SK-N-SH (cell line): ENCODE data around the gene CCM2. TPM values are rescaled to one million over a fixed set of nuclear protein-coding genes. Genes with fewer than 3 reads are reported as not detected.

Experiments used
- CTCF ChIA-PET: fragments of 300-600, 350-600 bp; formaldehyde crosslinking; extraction: SDS; loops from one replicate; lab custom pipeline; 2021; lab: Yijun Ruan, JAX
- POLR2A ChIA-PET: fragments of 350-600 bp; sonication (Branson Sonifier 250); formaldehyde crosslinking; extraction: SDS; loops from one replicate; lab custom pipeline; 2020; ENCODE audit warnings: antibody characterized with exemption, inconsistent platforms; lab: Yijun Ruan, JAX
- DNase-seq: peaks from one replicate; pipeline ENCODE4 v3.0.0; 2012
- H2AFZ ChIP-seq: fragments of 200-600 bp; sonication (generic); 2 replicates; pipeline ENCODE4 v1.8.1; 2016; ENCODE audit warnings: antibody characterized with exemption, mild to moderate bottlenecking, low read depth
- H3F3A ChIP-seq: fragments of 200-600 bp; sonication (generic); replicated peaks from 2 replicates; pipeline ENCODE3; 2016; ENCODE audit warnings: antibody characterized with exemption, mild to moderate bottlenecking; ENCODE audit not compliant: insufficient read depth
- H3K27ac ChIP-seq, 2 experiments: fragments of 200-500 bp in 1 of 2; fragments of 200-600 bp in 1 of 2; sonication (Bioruptor generic) in 1 of 2; sonication (generic), shearing (Covaris generic) in 1 of 2; 2 replicates each; pipeline versions ENCODE4 v1.5.1 to v1.6.1; 2014 to 2016; ENCODE audit warnings: low read depth in 2 of 2, inconsistent platforms in 1 of 2, low read length in 1 of 2, mild to moderate bottlenecking in 1 of 2, mixed read lengths in 1 of 2
- H3K27me3 ChIP-seq: fragments of 200-600 bp; sonication (generic), shearing (Covaris generic); 2 replicates; pipeline ENCODE4 v1.6.1; 2016; ENCODE audit warnings: mixed run types; ENCODE audit not compliant: insufficient read depth
- H3K36me3 ChIP-seq, 2 experiments: fragments of 200-500 bp in 1 of 2; fragments of 200-600 bp in 1 of 2; sonication (Bioruptor generic) in 1 of 2; sonication (generic) in 1 of 2; replicated peaks in 1 of 2; 2 replicates each; pipeline versions ENCODE3 to v1.5.1; 2014 to 2016; ENCODE audit warnings: low read length in 1 of 2, mild to moderate bottlenecking in 1 of 2; ENCODE audit not compliant: insufficient read depth in 2 of 2, control insufficient read depth in 1 of 2
- H3K4me1 ChIP-seq, 2 experiments: fragments of 200-500 bp in 1 of 2; fragments of 200-600 bp in 1 of 2; sonication (Bioruptor generic) in 1 of 2; sonication (generic), shearing (Covaris generic) in 1 of 2; 2 replicates each; pipeline versions ENCODE4 v1.5.1 to v1.6.1; 2014 to 2016; ENCODE audit warnings: low read depth in 1 of 2, low read length in 1 of 2, mixed run types in 1 of 2; ENCODE audit not compliant: insufficient read depth in 2 of 2, control insufficient read depth in 1 of 2
- H3K4me2 ChIP-seq: fragments of 200-600 bp; sonication (generic), shearing (Covaris generic); 2 replicates; pipeline ENCODE4 v1.6.1; 2017; ENCODE audit warnings: mixed run types
- H3K4me3 ChIP-seq, 2 experiments: fragments of 200-500 bp in 1 of 2; fragments of 200-600 bp in 1 of 2; sonication (Bioruptor generic) in 1 of 2; sonication (generic), shearing (Covaris generic) in 1 of 2; 2 replicates each; pipeline versions ENCODE4 v1.5.1 to v1.8.1; 2014 to 2016; ENCODE audit warnings: low read depth in 2 of 2, inconsistent platforms in 1 of 2, low read length in 1 of 2, mild to moderate bottlenecking in 1 of 2, mixed read lengths in 1 of 2, moderate library complexity in 1 of 2
- H3K79me2 ChIP-seq: fragments of 200-600 bp; sonication (generic); 2 replicates; pipeline ENCODE4 v1.8.1; 2017; ENCODE audit warnings: mild to moderate bottlenecking; ENCODE audit not compliant: insufficient read depth
- H3K9ac ChIP-seq: fragments of 200-600 bp; sonication (generic); 2 replicates; pipeline ENCODE4 v1.6.1; 2017; ENCODE audit warnings: mixed run types
- H3K9me2 ChIP-seq: fragments of 200-600 bp; sonication (generic); 2 replicates; pipeline ENCODE4 v1.6.1; 2017; ENCODE audit warnings: mixed run types
- H3K9me3 ChIP-seq: fragments of 200-600 bp; sonication (generic); 2 replicates; pipeline ENCODE4 v1.6.1; 2017; ENCODE audit warnings: mixed run types, mild to moderate bottlenecking, moderate library complexity
- H4K20me1 ChIP-seq: fragments of 200-600 bp; sonication (generic); 2 replicates; pipeline ENCODE4 v1.6.1; 2017; ENCODE audit warnings: mild to moderate bottlenecking, mixed run types; ENCODE audit not compliant: insufficient read depth
- CHD2 ChIP-seq: fragments of 150-350 bp; IDR thresholded peaks from 2 replicates; pipeline ENCODE4 v1.6.1; 2018; ENCODE audit warnings: low read length; ENCODE audit not compliant: partially characterized antibody
- ELF1 ChIP-seq: IDR thresholded peaks from 2 replicates; pipeline ENCODE4 v1.4.0; 2012
- FOSL2 ChIP-seq: IDR thresholded peaks from 2 replicates; pipeline ENCODE4 v1.4.0; 2012; ENCODE audit warnings: low read depth, mild to moderate bottlenecking, moderate library complexity, borderline replicate concordance
- FOXJ3 ChIP-seq: sonication (generic); formaldehyde crosslinking; IDR thresholded peaks from 2 replicates; pipeline ENCODE4 v1.5.1; 2020; ENCODE audit warnings: mild to moderate bottlenecking, missing genetic modification reagents
- MEF2A ChIP-seq: IDR thresholded peaks from 2 replicates; pipeline ENCODE4 v1.4.0; 2012; ENCODE audit warnings: low read depth, borderline replicate concordance
- NRF1 ChIP-seq: IDR thresholded peaks from 2 replicates; pipeline ENCODE4 v1.6.1; 2012; ENCODE audit warnings: low read depth, mild to moderate bottlenecking, low read length
- RAD21 ChIP-seq: IDR thresholded peaks from 2 replicates; pipeline ENCODE4 v1.6.1; 2012; ENCODE audit warnings: mild to moderate bottlenecking, low read length
- RFX5 ChIP-seq: IDR thresholded peaks from 2 replicates; pipeline ENCODE4 v1.6.1; 2012; ENCODE audit warnings: mild to moderate bottlenecking, improper control_type of control experiment, low read length
- SMC3 ChIP-seq: IDR thresholded peaks from 2 replicates; pipeline ENCODE4 v1.6.1; 2012; ENCODE audit warnings: low read depth, low read length, improper control_type of control experiment
- TAF1 ChIP-seq: IDR thresholded peaks from 2 replicates; pipeline ENCODE4 v1.6.1; 2012; ENCODE audit warnings: low read depth, mild to moderate bottlenecking, low read length, moderate library complexity, borderline replicate concordance
- TCF12 ChIP-seq: IDR thresholded peaks from 2 replicates; pipeline ENCODE4 v1.4.0; 2012
- WGBS: methylation state at CpG from one replicate; pipeline ENCODE4 v1.1.6; 2017; ENCODE audit warnings: low lambda C conversion rate; 5-methylcytosine and 5-hydroxymethylcytosine counted together
- polyA plus RNA-seq, 3 experiments: library from polyadenylated mRNA; depleted of rRNA; stranded (reverse); fragments of >200 nt; gene quantifications; 2 replicates each; pipeline ENCODE4 v1.2.3, GENCODE V29; 2012
- TF ChIP-seq, protein P1 (sequence below): IDR thresholded peaks from 2 replicates; pipeline ENCODE4 v1.6.1; 2012; ENCODE audit warnings: mild to moderate bottlenecking, low read depth, low read length, moderate library complexity
- TF ChIP-seq, protein P2 (sequence below): IDR thresholded peaks from 2 replicates; pipeline ENCODE4; 2012
- TF ChIP-seq, protein P3 (sequence below): IDR thresholded peaks from 2 replicates; pipeline ENCODE4 v1.4.0; 2012; ENCODE audit warnings: low read depth
- TF ChIP-seq, protein P4 (sequence below): fragments of 200-600 bp; sonication (generic); IDR thresholded peaks from 2 replicates; pipeline ENCODE4 v1.6.1; 2017; ENCODE audit warnings: antibody characterized with exemption, mild to moderate bottlenecking, moderate library complexity

Gene CCM2
- polyA plus RNA-seq, 1 of the 3 experiments (the other 2 are of a cell fraction) = 83.2 TPM

DNA sequence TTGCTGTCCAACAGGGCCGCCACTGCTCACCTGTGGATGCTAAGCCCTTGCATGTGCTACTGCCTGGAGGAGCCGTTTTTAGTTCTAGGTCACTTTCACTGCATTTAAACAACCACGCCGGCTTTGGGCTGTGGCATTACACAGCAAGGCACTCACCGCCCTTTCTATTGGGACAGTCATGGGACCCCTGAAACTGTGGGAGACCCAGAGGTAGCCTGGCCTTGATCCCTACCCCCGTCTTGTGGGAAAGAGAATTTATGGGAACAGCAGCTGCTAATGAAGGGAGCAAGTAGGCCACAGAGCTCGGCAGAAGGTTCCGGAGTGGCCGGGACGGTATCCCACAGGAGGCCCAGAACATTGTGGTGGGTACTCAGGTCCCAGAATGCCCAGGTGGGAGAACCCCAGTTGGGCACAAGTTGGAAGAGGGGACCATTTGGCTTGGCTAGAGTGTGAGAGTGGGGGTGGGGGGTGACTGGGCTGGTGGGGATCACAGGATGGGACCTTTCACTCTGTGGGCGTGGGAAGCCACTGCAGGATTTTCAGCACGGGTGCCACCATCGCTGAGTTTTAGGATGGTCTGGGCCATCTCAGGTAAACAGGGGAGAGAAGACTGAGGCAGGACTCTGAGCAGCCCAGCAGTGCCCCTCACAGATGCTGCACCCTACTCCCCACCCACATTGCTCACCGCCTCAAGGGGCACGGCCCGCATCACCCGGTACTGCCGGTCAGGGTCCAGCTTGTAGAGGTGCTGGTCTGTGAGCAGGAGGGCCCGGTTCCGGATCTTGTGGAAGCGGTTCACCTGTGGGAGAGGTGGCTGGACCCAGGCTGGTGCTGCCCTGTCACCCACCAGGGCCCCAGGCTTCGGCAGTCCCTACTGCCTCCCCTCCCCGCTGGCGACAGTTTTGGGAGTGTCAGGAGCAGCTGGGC lies 36.4 kb upstream of the CCM2 start:
- no peak overlapping the region for H2AFZ ChIP-seq
- POLR2A ChIA-PET = no interaction called here
- no peak for TF ChIP-seq FOXJ3 (CRISPR knock-in tag)
- TF ChIP-seq, protein P1, sequence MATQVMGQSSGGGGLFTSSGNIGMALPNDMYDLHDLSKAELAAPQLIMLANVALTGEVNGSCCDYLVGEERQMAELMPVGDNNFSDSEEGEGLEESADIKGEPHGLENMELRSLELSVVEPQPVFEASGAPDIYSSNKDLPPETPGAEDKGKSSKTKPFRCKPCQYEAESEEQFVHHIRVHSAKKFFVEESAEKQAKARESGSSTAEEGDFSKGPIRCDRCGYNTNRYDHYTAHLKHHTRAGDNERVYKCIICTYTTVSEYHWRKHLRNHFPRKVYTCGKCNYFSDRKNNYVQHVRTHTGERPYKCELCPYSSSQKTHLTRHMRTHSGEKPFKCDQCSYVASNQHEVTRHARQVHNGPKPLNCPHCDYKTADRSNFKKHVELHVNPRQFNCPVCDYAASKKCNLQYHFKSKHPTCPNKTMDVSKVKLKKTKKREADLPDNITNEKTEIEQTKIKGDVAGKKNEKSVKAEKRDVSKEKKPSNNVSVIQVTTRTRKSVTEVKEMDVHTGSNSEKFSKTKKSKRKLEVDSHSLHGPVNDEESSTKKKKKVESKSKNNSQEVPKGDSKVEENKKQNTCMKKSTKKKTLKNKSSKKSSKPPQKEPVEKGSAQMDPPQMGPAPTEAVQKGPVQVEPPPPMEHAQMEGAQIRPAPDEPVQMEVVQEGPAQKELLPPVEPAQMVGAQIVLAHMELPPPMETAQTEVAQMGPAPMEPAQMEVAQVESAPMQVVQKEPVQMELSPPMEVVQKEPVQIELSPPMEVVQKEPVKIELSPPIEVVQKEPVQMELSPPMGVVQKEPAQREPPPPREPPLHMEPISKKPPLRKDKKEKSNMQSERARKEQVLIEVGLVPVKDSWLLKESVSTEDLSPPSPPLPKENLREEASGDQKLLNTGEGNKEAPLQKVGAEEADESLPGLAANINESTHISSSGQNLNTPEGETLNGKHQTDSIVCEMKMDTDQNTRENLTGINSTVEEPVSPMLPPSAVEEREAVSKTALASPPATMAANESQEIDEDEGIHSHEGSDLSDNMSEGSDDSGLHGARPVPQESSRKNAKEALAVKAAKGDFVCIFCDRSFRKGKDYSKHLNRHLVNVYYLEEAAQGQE = no peak
- TF ChIP-seq CHD2 = no peak
- TF ChIP-seq NRF1 = no peak
- TF ChIP-seq ELF1 = no peak
- no peak for TF ChIP-seq TCF12
- TF ChIP-seq, protein P2, sequence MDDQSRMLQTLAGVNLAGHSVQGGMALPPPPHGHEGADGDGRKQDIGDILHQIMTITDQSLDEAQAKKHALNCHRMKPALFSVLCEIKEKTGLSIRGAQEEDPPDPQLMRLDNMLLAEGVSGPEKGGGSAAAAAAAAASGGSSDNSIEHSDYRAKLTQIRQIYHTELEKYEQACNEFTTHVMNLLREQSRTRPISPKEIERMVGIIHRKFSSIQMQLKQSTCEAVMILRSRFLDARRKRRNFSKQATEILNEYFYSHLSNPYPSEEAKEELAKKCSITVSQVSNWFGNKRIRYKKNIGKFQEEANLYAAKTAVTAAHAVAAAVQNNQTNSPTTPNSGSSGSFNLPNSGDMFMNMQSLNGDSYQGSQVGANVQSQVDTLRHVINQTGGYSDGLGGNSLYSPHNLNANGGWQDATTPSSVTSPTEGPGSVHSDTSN = no peak
- no peak for TF ChIP-seq RAD21
- no peak for TF ChIP-seq SMC3
- TF ChIP-seq, protein P3, sequence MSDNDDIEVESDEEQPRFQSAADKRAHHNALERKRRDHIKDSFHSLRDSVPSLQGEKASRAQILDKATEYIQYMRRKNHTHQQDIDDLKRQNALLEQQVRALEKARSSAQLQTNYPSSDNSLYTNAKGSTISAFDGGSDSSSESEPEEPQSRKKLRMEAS = no peak
- TF ChIP-seq RFX5 = no peak

DNA sequence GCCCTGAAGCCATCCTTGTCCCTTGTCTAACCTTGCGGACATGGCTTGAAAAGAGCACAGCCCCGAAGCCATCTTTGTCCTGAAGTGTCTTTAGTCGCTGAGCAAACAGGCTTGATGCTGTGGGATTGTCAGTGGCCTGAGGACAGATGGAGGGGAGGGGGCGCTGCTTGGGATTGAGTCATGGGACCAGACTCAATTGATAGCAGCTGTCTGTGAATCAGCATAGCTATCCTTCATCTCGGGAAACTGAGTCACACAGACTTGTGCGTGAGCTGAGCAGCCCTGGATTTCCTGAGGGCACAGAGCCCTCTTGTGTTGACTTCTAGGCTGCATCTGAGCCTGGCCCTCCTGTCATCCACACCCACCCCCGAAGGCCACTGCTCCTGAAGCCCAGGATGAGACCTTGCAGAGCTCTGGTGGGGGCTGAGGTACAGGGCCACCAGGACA lies 35.6 kb upstream of the CCM2 start:
- DNase-seq = peak; percentile 71
- Histone ChIP-seq H3K4me2 (no peak overlapping the region), H3K9ac (no peak overlapping the region), H2AFZ (no peak overlapping the region), H3K36me3 (no peaks in the 10 kb centered on the region), H3K4me3 (no peak overlapping the region), H3K9me2 (no peaks in the 10 kb centered on the region), H4K20me1 (no peaks in the 10 kb centered on the region), H3K9me3 (no peaks in the 10 kb centered on the region), H3K4me1 (no peaks in the 10 kb centered on the region), H3F3A (no peaks in the 10 kb centered on the region), H3K27me3 (no peaks in the 10 kb centered on the region), H3K79me2 (no peaks in the 10 kb centered on the region), H3K27ac (no peak overlapping the region)
- WGBS = 67% methylated on average over 6 of the region's 7 CpGs
- TF ChIP-seq MEF2A (no peak), RAD21 (peak; percentile 58), TAF1 (no peak), ELF1 (no peak), RFX5 (no peak), FOSL2 (no peak)
- TF ChIP-seq, protein P4, sequence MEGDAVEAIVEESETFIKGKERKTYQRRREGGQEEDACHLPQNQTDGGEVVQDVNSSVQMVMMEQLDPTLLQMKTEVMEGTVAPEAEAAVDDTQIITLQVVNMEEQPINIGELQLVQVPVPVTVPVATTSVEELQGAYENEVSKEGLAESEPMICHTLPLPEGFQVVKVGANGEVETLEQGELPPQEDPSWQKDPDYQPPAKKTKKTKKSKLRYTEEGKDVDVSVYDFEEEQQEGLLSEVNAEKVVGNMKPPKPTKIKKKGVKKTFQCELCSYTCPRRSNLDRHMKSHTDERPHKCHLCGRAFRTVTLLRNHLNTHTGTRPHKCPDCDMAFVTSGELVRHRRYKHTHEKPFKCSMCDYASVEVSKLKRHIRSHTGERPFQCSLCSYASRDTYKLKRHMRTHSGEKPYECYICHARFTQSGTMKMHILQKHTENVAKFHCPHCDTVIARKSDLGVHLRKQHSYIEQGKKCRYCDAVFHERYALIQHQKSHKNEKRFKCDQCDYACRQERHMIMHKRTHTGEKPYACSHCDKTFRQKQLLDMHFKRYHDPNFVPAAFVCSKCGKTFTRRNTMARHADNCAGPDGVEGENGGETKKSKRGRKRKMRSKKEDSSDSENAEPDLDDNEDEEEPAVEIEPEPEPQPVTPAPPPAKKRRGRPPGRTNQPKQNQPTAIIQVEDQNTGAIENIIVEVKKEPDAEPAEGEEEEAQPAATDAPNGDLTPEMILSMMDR = peak; percentile 57
- POLR2A ChIA-PET = no interaction called here
- CTCF ChIA-PET = interaction anchor here (1.0 to 4.1 kb wide), 9 partner anchors 9 to 372 kb away, joined by 3 to 27 read pairs (median 5); no protein-coding TSS in a partner anchor

More for the DNA sequence above, 36.4 kb upstream of the CCM2 start:
- Histone ChIP-seq H3F3A (no peaks in the 10 kb centered on the region), H3K9ac (no peak overlapping the region), H3K9me3 (no peaks in the 10 kb centered on the region), H3K4me3 (no peak overlapping the region), H3K79me2 (no peaks in the 10 kb centered on the region), H3K4me2 (no peak overlapping the region), H3K9me2 (no peaks in the 10 kb centered on the region), H3K4me1 (no peaks in the 10 kb centered on the region), H3K27me3 (no peaks in the 10 kb centered on the region), H4K20me1 (no peaks in the 10 kb centered on the region), H3K36me3 (no peaks in the 10 kb centered on the region), H3K27ac (no peak overlapping the region)
- WGBS = 79% methylated on average over 19 of the region's 24 CpGs
- CTCF ChIA-PET = interaction anchor here (1.0 to 4.1 kb wide), 7 partner anchors 10 to 372 kb away, joined by 3 to 27 read pairs (median 5); no protein-coding TSS in a partner anchor
- peak; percentile 36 for DNase-seq
